ENCODE data around the gene PHLDB1. TPM values are rescaled to one million over a fixed set of nuclear protein-coding genes. Genes with fewer than 3 reads are reported as not detected.

Gene PHLDB1
- total and polyA plus RNA-seq, 2 of the 8 experiments (the other 6 are each of a cell fraction or from before 2014, with no cell fraction given): 53.9 to 74.8 TPM

- DNase-seq (ENCODE audit: low read depth in 1 of 2, low spot score in 2 of 2) (no peak), FAIRE-seq (no peak)
- Histone ChIP-seq H2AFZ (ENCODE audit: low read length) (no peak overlapping the region), H4K20me1 (replicated peaks in 1 of 2; ENCODE audit: control insufficient read depth in 1 of 2, insufficient read depth in 2 of 2, low read length in 2 of 2) (no peaks in the 10 kb centered on the region), H3K27ac (ENCODE audit: low read depth, low read length) (no peak overlapping the region), H3K9ac (replicated peaks in 1 of 4; ENCODE audit: extremely low read depth in 1 of 4, low read depth in 3 of 4, low read length in 3 of 4) (no peak overlapping the region), H2BK5ac (ENCODE audit: low read depth, low read length) (no peak overlapping the region), H2AK5ac (ENCODE audit: low read depth, low read length) (no peak overlapping the region), H4K5ac (ENCODE audit: insufficient read length, low read depth, low read length) (no peak overlapping the region), H2BK15ac (ENCODE audit: low read length) (no peak overlapping the region), H4K91ac (replicated peaks; ENCODE audit: insufficient read length, low read length) (no peak overlapping the region), H3K56ac (replicated peaks; ENCODE audit: insufficient read length, low read depth, low read length) (no peak overlapping the region), H3K79me1 (ENCODE audit: low read depth, low read length) (no peaks in the 10 kb centered on the region), H3K4me1 (replicated peaks in 1 of 4; ENCODE audit: control insufficient read depth in 3 of 4, insufficient read depth in 4 of 4, low read length in 3 of 4) (no peaks in the 10 kb centered on the region; a peak in 2 of 7 replicates), H2BK12ac (ENCODE audit: low read depth, low read length) (no peak overlapping the region), H3K4ac (replicated peaks; ENCODE audit: insufficient read length, low read depth, low read length) (no peak overlapping the region), H3K18ac (ENCODE audit: extremely low read depth, low read length) (no peak overlapping the region), H3K27me3 (replicated peaks in 1 of 4; ENCODE audit: control insufficient read depth in 3 of 4, extremely low read depth in 1 of 4, insufficient read depth in 3 of 4, low read length in 3 of 4) (no peaks in the 10 kb centered on the region; a peak in 1 of 7 replicates), H3K23ac (ENCODE audit: insufficient read length) (no peak overlapping the region), H3K14ac (ENCODE audit: insufficient read length) (no peak overlapping the region), H2BK20ac (ENCODE audit: low read length) (no peak overlapping the region), H3K4me3 (ENCODE audit: extremely low read depth in 1 of 4, insufficient read depth in 2 of 4, low read depth in 3 of 4, low read length in 4 of 4) (no peak overlapping the region), H3K79me2 (ENCODE audit: control insufficient read depth in 1 of 2, insufficient read depth in 2 of 2, low read length in 2 of 2) (no peaks in the 10 kb centered on the region), H3K4me2 (ENCODE audit: insufficient read depth in 1 of 2, low read depth in 2 of 2, low read length in 2 of 2) (no peak overlapping the region), H3K36me3 (ENCODE audit: control insufficient read depth in 2 of 4, insufficient read depth in 4 of 4, low read length in 3 of 4) (no peaks in the 10 kb centered on the region), H2BK120ac (replicated peaks; ENCODE audit: low read depth, low read length) (no peak overlapping the region), H3K9me3 (ENCODE audit: insufficient read depth in 2 of 2, low read depth in 1 of 2, low read length in 1 of 2) (peaks cover 4 to 11% of the 10 kb centered on the region in 2 experiments; a peak in 3 of 4 replicates), H4K8ac (ENCODE audit: extremely low read depth, insufficient read depth, low read length) (no peak overlapping the region), H3K23me2 (ENCODE audit: low read depth, low read length) (no peaks in the 10 kb centered on the region)
- POLR2A ChIA-PET (ENCODE audit: partially characterized antibody): interaction anchor here (1.2 to 3.8 kb wide), 3 partner anchors 11 to 97 kb away, joined by 3 to 15 read pairs (median 3); no protein-coding TSS in a partner anchor
- WGBS, 2 experiments (ENCODE audit: extremely low coverage in 1 of 2, insufficient coverage in 1 of 2, insufficient read length in 1 of 2, insufficient replicate concordance in 2 of 2, low coverage in 1 of 2, low lambda C conversion rate in 2 of 2, missing lambda C conversion rate in 1 of 2): 90% methylated on average over 2 of the region's 2 CpGs; no CpG with 5 or more reads in 1 of the 2 experiments
- TF ChIP-seq SRF (IDR thresholded peaks at IDR 0.05; ENCODE audit: low read depth, low read length): no peak
- no peak for TF ChIP-seq HDAC2 (IDR thresholded peaks at IDR 0.05; ENCODE audit: borderline replicate concordance in 1 of 2, low read depth in 2 of 2, low read length in 2 of 2)
- no peak for TF ChIP-seq NRF1 (IDR thresholded peaks at IDR 0.05; ENCODE audit: low read depth, low read length)
- no peak for TF ChIP-seq BRCA1 (IDR thresholded peaks at IDR 0.05; ENCODE audit: low read depth, low read length)
- TF ChIP-seq BCL11A (IDR thresholded peaks at IDR 0.05; ENCODE audit: low read depth in 2 of 2, low read length in 2 of 2): no peak
- TF ChIP-seq KDM4A (IDR thresholded peaks at IDR 0.05; ENCODE audit: low read depth, low read length, severe bottlenecking): no peak
- no peak for TF ChIP-seq YY1 (IDR thresholded peaks at IDR 0.05; ENCODE audit: low read depth, low read length)
- CTCF ChIA-PET (ENCODE audit: partially characterized antibody): interaction anchor here (1.0 to 8.4 kb wide), 5 partner anchors 8 to 64 kb away, joined by 3 to 86 read pairs (median 4); partner anchors contain the start of genes PHLDB1 and TREH
Measured at GRCh38 chr11:118671254-118671653, 63.8 kb downstream of the PHLDB1 start.

Measured in H1 (cell line).